Naive B cell (primary cell): ENCODE data around the gene CRELD2. TPM values are rescaled to one million over a fixed set of nuclear protein-coding genes. Genes with fewer than 3 reads are reported as not detected.

Source experiments
- ATAC-seq, 2 donors: fragments of 150-1000 bp; cut with Tn5 transposase; 2 replicates each; pipeline ENCODE4 v1.10.0; 2021; ENCODE audit warnings: low read depth in 2 of 2, mild to moderate bottlenecking in 2 of 2, moderate library complexity in 2 of 2
- DNase-seq: peaks from one replicate; pipeline ENCODE4 v3.0.0; 2022
- H3K27ac Mint-ChIP-seq, 6 donors: one replicate each; pipeline ENCODE4 v1.8.0; 2020 to 2022; ENCODE audit warnings: mild to moderate bottlenecking in 6 of 6, mixed read lengths in 6 of 6, moderate library complexity in 5 of 6, inconsistent platforms in 2 of 6
- H3K27me3 Mint-ChIP-seq, 3 donors: one replicate each; pipeline ENCODE4 v1.8.0; 2021 to 2022; ENCODE audit warnings: mixed read lengths in 3 of 3, mild to moderate bottlenecking in 1 of 3
- H3K36me3 Mint-ChIP-seq, 2 donors: one replicate each; pipeline ENCODE4 v1.8.0; 2020 to 2022; ENCODE audit warnings: mixed read lengths in 2 of 2, inconsistent platforms in 1 of 2, mild to moderate bottlenecking in 1 of 2
- H3K4me1 Mint-ChIP-seq, 3 donors: one replicate each; pipeline ENCODE4 v1.8.0; 2020 to 2022; ENCODE audit warnings: mixed read lengths in 3 of 3, inconsistent platforms in 1 of 3, mild to moderate bottlenecking in 1 of 3, moderate library complexity in 1 of 3
- H3K4me3 Mint-ChIP-seq, 8 donors: one replicate each; pipeline ENCODE4 v1.8.0; 2020 to 2022; ENCODE audit warnings: mild to moderate bottlenecking in 8 of 8, mixed read lengths in 8 of 8, moderate library complexity in 8 of 8, inconsistent platforms in 2 of 8
- H3K9me3 Mint-ChIP-seq, 7 donors: one replicate each; pipeline ENCODE4 v1.8.0; 2020 to 2022; ENCODE audit warnings: mixed read lengths in 7 of 7, mild to moderate bottlenecking in 5 of 7, inconsistent platforms in 2 of 7, moderate library complexity in 1 of 7
- polyA plus RNA-seq, 6 donors: library from polyadenylated mRNA; unstranded; fragments of 300-500 nt; fragmentation: Illumina TruSeq; gene quantifications; one replicate each; pipeline ENCODE4 v1.2.3, GENCODE V29; 2021; ENCODE audit warnings: low read depth in 6 of 6

Gene CRELD2
- polyA plus RNA-seq, 6 donors from 2014 or later = 21.9 to 33.8 (median 28.0) TPM

DNA sequence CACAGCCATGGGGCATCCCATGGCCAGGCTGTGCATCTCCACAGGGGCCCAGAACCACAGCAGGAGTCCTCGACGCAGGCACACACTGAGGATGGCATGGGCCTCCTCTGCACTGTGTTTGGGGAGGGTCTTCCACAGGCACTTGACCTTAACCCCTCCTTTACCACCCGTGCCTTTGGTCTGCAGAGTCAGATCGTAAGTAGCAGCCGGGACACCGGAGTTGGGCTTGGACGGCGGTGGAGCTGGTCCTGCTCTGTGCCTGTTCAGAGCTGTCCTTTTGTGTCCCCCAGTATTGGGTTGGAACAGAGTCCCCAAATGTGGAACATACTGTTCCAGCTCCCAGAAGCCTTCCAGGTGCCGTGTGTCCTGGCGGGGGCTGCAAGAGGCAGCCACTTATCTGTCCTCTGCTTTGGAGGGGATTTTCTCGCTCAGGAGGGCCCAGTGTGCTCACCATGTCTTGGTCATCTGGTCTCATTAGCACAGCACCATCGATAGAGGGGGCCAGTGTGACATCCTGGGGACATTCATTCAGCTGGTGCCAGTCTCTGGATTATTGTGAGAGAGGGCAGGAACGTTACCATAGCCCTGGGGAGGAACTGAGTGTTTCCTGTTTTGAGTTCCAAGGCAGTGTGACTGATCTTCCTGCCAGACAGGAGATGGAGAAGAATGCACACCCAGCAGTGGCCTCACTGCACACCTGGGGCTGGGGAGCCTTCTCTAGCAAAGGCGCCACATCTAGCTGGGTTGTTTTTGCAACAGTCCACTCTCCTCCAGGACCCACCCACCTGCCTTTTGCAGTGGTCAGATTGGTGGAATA, 12.4 kb downstream of the CRELD2 start:
- peak; percentile 92 for DNase-seq
- peak overlapping the region; percentile 95 to 100 (median 100) for H3K27ac Mint-ChIP-seq
- H3K4me1 Mint-ChIP-seq = peaks cover 32 to 54% (median 51%) of the 10 kb centered on the region in 3 donors
- H3K27me3 Mint-ChIP-seq = no peaks in the 10 kb centered on the region
- peak overlapping the region; percentile 60 to 87 (median 81) for H3K4me3 Mint-ChIP-seq
- peak; percentile 58 to 61 for ATAC-seq
- H3K36me3 Mint-ChIP-seq = no peaks in the 10 kb centered on the region
- no peaks in the 10 kb centered on the region for H3K9me3 Mint-ChIP-seq

DNA sequence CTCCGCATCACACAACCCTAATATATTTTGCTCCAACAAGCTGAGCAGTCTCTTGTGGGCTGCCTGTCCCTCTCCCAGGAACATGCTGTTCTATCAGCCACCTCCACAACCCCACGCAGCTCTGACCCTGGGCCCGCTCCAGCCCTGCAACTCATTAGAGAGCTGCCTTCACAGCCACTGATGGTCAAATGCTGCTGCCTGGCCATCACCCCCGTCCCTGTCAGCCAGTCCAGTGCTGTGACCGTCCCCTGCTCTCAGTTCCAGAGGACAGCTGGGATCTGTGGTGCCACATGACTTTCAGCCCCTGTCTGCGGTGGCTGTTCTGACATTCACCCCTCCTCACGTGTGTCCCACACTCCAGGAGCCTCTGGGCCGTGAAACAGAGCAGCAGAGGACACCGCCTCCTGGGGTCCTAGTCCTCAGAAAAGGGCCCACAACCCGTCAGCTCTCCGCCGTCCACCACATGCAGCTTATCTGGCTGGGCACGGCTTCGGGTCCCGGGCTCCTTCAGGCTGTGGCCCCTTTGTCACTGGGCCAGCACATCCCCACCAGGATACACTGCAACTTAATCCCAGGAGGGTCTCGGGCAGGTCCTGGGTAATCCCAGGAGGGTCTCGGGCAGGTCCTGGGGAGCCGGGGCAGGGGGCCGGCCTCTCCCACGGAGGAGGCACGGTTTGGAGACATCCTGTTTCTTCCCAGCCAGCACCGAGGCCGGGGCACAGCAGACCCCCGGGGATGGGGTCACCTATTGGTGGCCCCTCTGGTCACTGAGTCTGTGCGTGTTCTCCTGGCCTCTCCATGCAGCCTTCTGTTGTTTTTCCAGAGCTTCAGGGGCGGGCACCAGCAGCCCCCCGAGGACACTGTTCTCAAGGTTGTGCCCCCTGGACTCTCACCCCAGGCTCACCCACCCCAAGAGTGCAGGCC, 15.1 kb downstream of the CRELD2 start:
- Mint-ChIP-seq H3K36me3 (no peaks in the 10 kb centered on the region), H3K4me1 (peaks cover 27 to 55% (median 50%) of the 10 kb centered on the region in 3 donors), H3K4me3 (peak overlapping the region; percentile 67 to 92 (median 84)), H3K9me3 (no peaks in the 10 kb centered on the region), H3K27me3 (no peaks in the 10 kb centered on the region), H3K27ac (peak overlapping the region; percentile 95 to 99 (median 98))
- no peak for ATAC-seq
- no peak for DNase-seq

GRCh38 chr22:49934160-49934890, 15.9 kb downstream of the CRELD2 start:
- Mint-ChIP-seq H3K36me3 (no peaks in the 10 kb centered on the region), H3K4me1 (peaks cover 27 to 55% (median 50%) of the 10 kb centered on the region in 3 donors), H3K4me3 (peak overlapping the region; percentile 67 to 90 (median 83)), H3K27ac (peak overlapping the region; percentile 82 to 99 (median 95)), H3K27me3 (no peaks in the 10 kb centered on the region), H3K9me3 (peaks cover 0 to 3% (median 0%) of the 10 kb centered on the region in 7 donors)
- peak; percentile 62 for DNase-seq
- no peak for ATAC-seq

DNA sequence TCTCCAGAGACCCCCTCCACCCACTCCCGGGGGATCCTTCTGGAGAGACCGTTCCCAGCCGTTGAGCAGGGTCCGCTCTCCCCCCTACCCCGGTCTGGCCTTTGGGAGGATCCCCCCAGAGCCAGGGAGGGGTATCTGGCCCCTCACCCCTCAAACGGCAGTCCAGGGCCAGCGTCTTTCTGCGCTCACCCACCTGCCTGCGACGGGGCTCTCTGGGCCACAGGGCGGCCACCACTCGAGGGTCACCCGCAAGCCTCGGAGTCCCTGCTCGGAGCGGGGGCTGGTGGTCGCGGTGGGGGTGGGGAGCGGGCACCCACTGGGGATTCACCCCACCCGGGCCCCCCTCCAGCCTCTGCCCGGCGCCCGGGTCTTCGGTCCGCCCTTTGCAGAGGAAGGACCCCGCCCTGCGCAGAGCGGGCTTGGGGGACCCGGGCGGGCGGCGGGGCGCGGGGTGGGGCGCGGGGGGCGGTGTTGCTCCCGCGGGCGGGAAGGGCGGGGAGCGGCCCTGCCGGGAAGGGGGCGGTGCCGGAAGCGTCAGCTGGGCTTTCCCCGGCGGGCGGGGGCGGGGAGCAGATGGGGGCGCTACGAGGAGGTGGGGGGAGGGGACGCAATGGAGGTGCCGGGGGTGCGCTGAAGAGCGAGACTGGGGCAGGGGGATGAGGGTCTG, 16.6 kb downstream of the CRELD2 start:
- H3K9me3 Mint-ChIP-seq = peaks cover 0 to 5% (median 0%) of the 10 kb centered on the region in 7 donors
- no peaks in the 10 kb centered on the region for H3K36me3 Mint-ChIP-seq
- H3K27ac Mint-ChIP-seq = peak overlapping the region in 4 of 6 donors; percentile 68 to 99 (median 95)
- H3K27me3 Mint-ChIP-seq = no peaks in the 10 kb centered on the region
- H3K4me1 Mint-ChIP-seq = peaks cover 25 to 52% (median 46%) of the 10 kb centered on the region in 3 donors
- ATAC-seq = peak; percentile 10 to 20
- H3K4me3 Mint-ChIP-seq = peak overlapping the region; percentile 67 to 90 (median 83)
- DNase-seq = peak; percentile 85

- no peaks in the 10 kb centered on the region for H3K27me3 Mint-ChIP-seq
- H3K27ac Mint-ChIP-seq = peak overlapping the region; percentile 52 to 96 (median 94)
- no peak for ATAC-seq
- DNase-seq = no peak
- peaks cover 20 to 47% (median 40%) of the 10 kb centered on the region in 3 donors for H3K4me1 Mint-ChIP-seq
- peak overlapping the region; percentile 67 to 88 (median 76) for H3K4me3 Mint-ChIP-seq
- H3K36me3 Mint-ChIP-seq = no peaks in the 10 kb centered on the region
- H3K9me3 Mint-ChIP-seq = peaks cover 0 to 5% (median 0%) of the 10 kb centered on the region in 7 donors
Measured at GRCh38 chr22:49935561-49935960, 17.1 kb downstream of the CRELD2 start.

DNA sequence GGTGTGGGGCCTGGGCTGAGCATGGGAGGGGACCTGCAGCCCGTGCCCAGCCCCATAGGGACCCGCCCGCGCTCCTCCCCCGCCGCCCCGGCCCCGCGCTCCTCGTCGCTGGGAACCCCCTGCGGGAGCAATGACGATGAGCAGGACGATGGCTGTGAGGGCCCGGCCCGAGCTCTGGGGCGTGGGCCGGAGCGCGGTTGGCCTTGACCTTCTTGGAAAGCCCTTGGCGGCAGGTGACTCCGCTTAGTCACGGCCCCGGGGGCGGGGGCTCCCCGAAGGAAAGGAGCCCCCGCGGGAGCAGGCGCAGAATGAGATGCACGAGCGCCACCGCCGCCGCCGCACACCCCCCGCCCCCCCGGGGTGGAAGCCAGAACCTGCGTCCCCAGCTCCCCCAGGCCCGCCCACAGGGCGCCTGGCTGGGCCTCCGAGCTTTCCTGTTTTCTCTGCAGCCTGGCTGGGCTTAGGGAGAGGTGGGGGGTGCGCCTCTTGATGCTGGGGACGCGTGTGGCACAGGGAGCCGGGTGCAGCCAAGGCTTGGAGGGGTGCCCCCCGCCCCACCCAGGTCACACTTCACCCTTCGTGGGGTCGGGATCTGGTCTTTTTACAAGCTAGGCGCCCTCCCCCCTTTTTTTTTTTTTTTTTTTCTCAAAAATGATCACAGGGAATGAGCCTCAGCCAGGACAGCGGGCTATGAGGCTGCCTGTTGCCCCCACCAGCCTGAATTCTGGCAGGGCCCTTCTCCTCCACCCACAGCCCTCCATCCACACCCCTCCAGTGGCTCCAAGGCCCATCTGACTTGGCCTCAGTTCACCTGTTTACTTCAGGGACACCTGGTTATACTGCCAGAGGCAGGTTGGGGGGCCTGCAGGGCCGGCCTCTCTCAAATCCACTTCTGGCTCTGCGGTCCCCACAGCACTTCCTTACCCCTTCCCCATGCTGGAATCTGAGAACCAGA, 17.9 kb downstream of the CRELD2 start:
- Mint-ChIP-seq H3K9me3 (peaks cover 0 to 5% (median 1%) of the 10 kb centered on the region in 7 donors), H3K36me3 (no peaks in the 10 kb centered on the region), H3K4me1 (peaks cover 16 to 45% (median 33%) of the 10 kb centered on the region in 3 donors), H3K27me3 (no peaks in the 10 kb centered on the region), H3K4me3 (peak overlapping the region; percentile 67 to 88 (median 75)), H3K27ac (peak overlapping the region; percentile 87 to 96 (median 95))
- ATAC-seq = peak; percentile 71 to 74
- DNase-seq = peak; percentile 96

DNA sequence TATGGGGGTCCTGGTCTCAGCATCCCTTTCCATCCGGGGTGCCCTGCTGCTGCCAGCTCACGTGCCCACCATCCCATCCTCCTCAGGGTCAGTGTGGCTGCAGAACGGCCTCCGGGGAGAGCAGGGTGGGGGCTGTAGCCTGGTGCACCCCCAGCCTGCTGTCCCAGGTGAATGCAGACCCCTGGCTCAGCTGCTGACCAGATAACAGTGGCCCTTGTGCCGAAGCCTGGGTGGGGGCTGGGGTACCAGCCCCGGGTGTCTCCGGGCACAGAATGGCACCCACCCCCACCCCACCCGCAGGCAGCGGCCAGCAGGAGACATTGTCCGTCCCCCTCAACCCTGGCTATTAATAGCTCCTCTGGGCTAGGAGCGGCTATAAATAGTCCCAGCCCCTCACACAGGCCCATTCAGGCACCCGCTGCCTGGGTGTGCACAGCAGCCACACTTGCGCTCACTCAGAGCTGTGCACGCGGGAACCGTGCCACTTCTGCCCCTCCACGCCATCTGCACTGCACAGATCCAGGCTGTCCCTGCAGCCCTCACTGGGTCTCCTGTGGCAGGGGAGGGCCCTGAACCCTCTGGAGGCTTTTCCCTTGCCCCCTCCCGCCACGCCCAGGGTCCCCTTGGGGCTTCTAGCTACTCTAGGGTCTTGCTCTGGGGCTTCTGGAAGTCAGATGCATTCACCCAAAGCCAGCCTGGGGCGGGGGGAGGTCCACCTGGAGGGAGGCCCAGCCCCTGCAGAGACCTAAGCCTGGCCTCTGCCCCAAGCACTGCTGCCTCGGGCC, 18.7 kb downstream of the CRELD2 start:
- Mint-ChIP-seq H3K27ac (peak overlapping the region; percentile 87 to 96 (median 94)), H3K4me1 (peaks cover 16 to 45% (median 27%) of the 10 kb centered on the region in 3 donors), H3K9me3 (peaks cover 0 to 5% (median 2%) of the 10 kb centered on the region in 7 donors), H3K4me3 (peak overlapping the region; percentile 59 to 88 (median 72)), H3K36me3 (no peaks in the 10 kb centered on the region), H3K27me3 (no peaks in the 10 kb centered on the region)
- DNase-seq = no peak
- no peak for ATAC-seq

GRCh38 chr22:49937758-49938564, 19.5 kb downstream of the CRELD2 start:
- ATAC-seq = no peak
- no peaks in the 10 kb centered on the region for H3K27me3 Mint-ChIP-seq
- peak overlapping the region; percentile 57 to 95 (median 89) for H3K27ac Mint-ChIP-seq
- H3K4me3 Mint-ChIP-seq = peak overlapping the region in 4 of 8 donors; percentile 22 to 67 (median 63)
- no peaks in the 10 kb centered on the region for H3K36me3 Mint-ChIP-seq
- no peak for DNase-seq
- peaks cover 12 to 39% (median 19%) of the 10 kb centered on the region in 3 donors for H3K4me1 Mint-ChIP-seq
- peaks cover 0 to 5% (median 2%) of the 10 kb centered on the region in 7 donors for H3K9me3 Mint-ChIP-seq

DNA sequence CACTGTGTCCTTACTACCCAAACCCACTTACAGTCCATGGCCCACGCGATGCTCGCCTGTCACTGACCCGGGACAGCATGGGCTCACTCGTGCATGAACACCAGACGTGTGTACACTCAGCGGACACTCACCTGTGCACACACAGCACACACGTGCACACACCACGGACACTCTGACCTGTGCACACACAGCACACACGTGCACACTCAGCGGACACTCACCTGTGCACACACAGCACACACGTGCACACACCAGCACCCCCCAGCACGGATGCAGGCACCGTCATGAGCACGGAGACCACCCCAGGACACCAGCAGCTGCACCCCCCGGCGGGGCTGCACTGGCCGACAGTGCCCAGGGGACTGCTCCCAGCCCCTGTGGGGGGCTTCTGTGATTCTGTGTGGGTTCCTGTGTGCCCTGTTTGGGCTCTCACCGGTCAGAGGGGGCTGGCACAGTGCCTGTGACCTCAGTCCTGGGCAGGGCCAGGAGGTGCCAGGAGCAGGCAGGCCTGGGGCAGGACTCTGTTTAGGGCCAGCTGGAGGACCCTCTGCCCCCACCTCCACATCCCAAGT, 20.2 kb downstream of the CRELD2 start:
- peaks cover 0 to 5% (median 2%) of the 10 kb centered on the region in 7 donors for H3K9me3 Mint-ChIP-seq
- ATAC-seq = no peak
- DNase-seq = no peak
- H3K4me1 Mint-ChIP-seq = peaks cover 7 to 33% (median 12%) of the 10 kb centered on the region in 3 donors
- H3K27ac Mint-ChIP-seq = peak overlapping the region in 5 of 6 donors; percentile 21 to 95 (median 74)
- no peaks in the 10 kb centered on the region for H3K36me3 Mint-ChIP-seq
- H3K4me3 Mint-ChIP-seq = no peak overlapping the region
- no peaks in the 10 kb centered on the region for H3K27me3 Mint-ChIP-seq
